ENCODE data around the gene TMEM44.

TMEM44 gene

GRCh38 chr3:194618858-194619608, 14.2 kb downstream of the TMEM44 start:
- H3K9me3 ChIP-seq (ENCODE audit: insufficient read depth, low read length), result no peaks in the 10 kb centered on the region
- H3K9ac ChIP-seq (ENCODE audit: low read length), result no peak overlapping the region
- no peak overlapping the region for H2AFZ ChIP-seq (ENCODE audit: low read depth, low read length)

GRCh38 chr3:194617827-194618226, 15.4 kb downstream of the TMEM44 start:
- H3K4me2 ChIP-seq (ENCODE audit: low read length), result no peak overlapping the region
- H2AFZ ChIP-seq (ENCODE audit: low read depth, low read length), result no peak overlapping the region
- no peak for TF ChIP-seq EZH2phosphoT487 (IDR thresholded peaks at IDR 0.05; ENCODE audit: low read depth)
- TF ChIP-seq, protein P1, sequence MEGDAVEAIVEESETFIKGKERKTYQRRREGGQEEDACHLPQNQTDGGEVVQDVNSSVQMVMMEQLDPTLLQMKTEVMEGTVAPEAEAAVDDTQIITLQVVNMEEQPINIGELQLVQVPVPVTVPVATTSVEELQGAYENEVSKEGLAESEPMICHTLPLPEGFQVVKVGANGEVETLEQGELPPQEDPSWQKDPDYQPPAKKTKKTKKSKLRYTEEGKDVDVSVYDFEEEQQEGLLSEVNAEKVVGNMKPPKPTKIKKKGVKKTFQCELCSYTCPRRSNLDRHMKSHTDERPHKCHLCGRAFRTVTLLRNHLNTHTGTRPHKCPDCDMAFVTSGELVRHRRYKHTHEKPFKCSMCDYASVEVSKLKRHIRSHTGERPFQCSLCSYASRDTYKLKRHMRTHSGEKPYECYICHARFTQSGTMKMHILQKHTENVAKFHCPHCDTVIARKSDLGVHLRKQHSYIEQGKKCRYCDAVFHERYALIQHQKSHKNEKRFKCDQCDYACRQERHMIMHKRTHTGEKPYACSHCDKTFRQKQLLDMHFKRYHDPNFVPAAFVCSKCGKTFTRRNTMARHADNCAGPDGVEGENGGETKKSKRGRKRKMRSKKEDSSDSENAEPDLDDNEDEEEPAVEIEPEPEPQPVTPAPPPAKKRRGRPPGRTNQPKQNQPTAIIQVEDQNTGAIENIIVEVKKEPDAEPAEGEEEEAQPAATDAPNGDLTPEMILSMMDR (IDR thresholded peaks at IDR 0.05; ENCODE audit: low read depth, low read length), result no peak
- no peak overlapping the region for H3K9ac ChIP-seq (ENCODE audit: low read length)
- no peaks in the 10 kb centered on the region for H3K79me2 ChIP-seq (ENCODE audit: low read length)
- H3K9me3 ChIP-seq (ENCODE audit: insufficient read depth, low read length), result no peaks in the 10 kb centered on the region
- H3K4me3 ChIP-seq (ENCODE audit: low read length), result no peak overlapping the region
- no peaks in the 10 kb centered on the region for H3K27me3 ChIP-seq (ENCODE audit: low read depth, low read length)
- no peaks in the 10 kb centered on the region for H3K4me1 ChIP-seq (ENCODE audit: low read length)
- no peaks in the 10 kb centered on the region for H4K20me1 ChIP-seq (ENCODE audit: insufficient read depth, low read length)
- no peak overlapping the region for H3K27ac ChIP-seq (ENCODE audit: low read length)
- H3K36me3 ChIP-seq (replicated peaks; ENCODE audit: low read depth, low read length), result no peaks in the 10 kb centered on the region

More at GRCh38 chr3:194618858-194619608, 14.2 kb downstream of the TMEM44 start:
- Histone ChIP-seq H3K4me2 (ENCODE audit: low read length) (no peak overlapping the region), H4K20me1 (ENCODE audit: insufficient read depth, low read length) (no peaks in the 10 kb centered on the region), H3K4me3 (ENCODE audit: low read length) (no peak overlapping the region), H3K27ac (ENCODE audit: low read length) (no peak overlapping the region), H3K36me3 (replicated peaks; ENCODE audit: low read depth, low read length) (no peaks in the 10 kb centered on the region), H3K27me3 (ENCODE audit: low read depth, low read length) (no peaks in the 10 kb centered on the region), H3K4me1 (ENCODE audit: low read length) (no peaks in the 10 kb centered on the region), H3K79me2 (ENCODE audit: low read length) (no peaks in the 10 kb centered on the region)
- TF ChIP-seq EZH2phosphoT487 (IDR thresholded peaks at IDR 0.05; ENCODE audit: low read depth), result no peak
- TF ChIP-seq, protein P1 (IDR thresholded peaks at IDR 0.05; ENCODE audit: low read depth, low read length), result no peak

DNA sequence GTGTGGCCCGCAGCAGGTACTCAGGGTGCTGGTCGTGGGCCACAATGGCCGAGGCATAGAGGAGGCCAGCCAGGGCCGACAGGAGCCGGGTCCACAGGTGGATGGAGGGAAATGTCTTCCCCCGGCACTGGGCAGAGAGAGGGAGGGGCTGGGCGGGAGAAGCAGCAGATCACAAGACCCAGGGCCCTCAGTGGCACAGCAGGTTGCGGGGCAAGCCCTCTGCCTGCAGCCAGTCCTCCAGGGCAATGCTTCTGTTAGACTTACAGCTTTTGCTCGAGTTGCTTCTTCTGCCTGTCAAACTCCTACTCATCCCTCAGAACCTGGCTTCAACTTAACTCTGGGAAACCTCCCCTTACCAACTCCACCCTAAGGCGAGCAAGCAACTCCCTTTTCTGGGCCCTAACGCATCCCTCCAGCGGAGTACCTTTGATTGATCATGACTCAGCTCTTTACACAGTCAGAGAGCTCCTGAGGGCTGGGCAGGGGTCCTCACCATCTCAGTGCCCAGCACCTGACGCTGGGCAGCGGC, 16.0 kb downstream of the TMEM44 start:
- Histone ChIP-seq H3K4me3 (ENCODE audit: low read length) (no peak overlapping the region), H3K79me2 (ENCODE audit: low read length) (no peaks in the 10 kb centered on the region), H3K27me3 (ENCODE audit: low read depth, low read length) (no peaks in the 10 kb centered on the region), H4K20me1 (ENCODE audit: insufficient read depth, low read length) (no peaks in the 10 kb centered on the region), H3K27ac (ENCODE audit: low read length) (no peak overlapping the region), H2AFZ (ENCODE audit: low read depth, low read length) (no peak overlapping the region), H3K4me1 (ENCODE audit: low read length) (no peaks in the 10 kb centered on the region), H3K4me2 (ENCODE audit: low read length) (no peak overlapping the region), H3K9me3 (ENCODE audit: insufficient read depth, low read length) (no peaks in the 10 kb centered on the region), H3K9ac (ENCODE audit: low read length) (no peak overlapping the region), H3K36me3 (replicated peaks; ENCODE audit: low read depth, low read length) (no peaks in the 10 kb centered on the region)
- TF ChIP-seq EZH2phosphoT487 (IDR thresholded peaks at IDR 0.05; ENCODE audit: low read depth), result no peak
- TF ChIP-seq, protein P1 (IDR thresholded peaks at IDR 0.05; ENCODE audit: low read depth, low read length), result no peak

DNA sequence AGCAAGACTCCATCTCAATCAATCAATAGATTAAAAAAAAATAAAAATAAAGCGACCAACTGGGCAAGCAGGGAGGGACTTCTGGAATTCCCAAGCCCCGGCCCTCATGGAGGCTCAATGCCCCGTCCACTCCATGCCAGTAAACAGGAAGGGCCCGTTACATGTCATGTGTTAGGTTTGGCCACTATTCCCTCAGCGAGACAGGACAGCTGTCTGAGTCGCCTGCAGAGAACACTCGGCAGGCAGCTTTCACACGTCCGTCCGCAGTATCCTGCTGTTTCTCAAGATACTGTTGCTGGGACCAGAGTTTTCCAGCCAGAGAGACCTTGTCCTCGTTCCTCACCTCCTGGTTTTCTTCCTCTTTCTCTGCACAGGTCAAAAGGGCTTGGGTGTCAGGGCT, 18.0 kb downstream of the TMEM44 start:
- H3K36me3 ChIP-seq (replicated peaks; ENCODE audit: low read depth, low read length), result no peaks in the 10 kb centered on the region
- no peaks in the 10 kb centered on the region for H3K9me3 ChIP-seq (ENCODE audit: insufficient read depth, low read length)
- H3K27me3 ChIP-seq (ENCODE audit: low read depth, low read length), result no peaks in the 10 kb centered on the region
- H2AFZ ChIP-seq (ENCODE audit: low read depth, low read length), result no peak overlapping the region
- no peak overlapping the region for H3K27ac ChIP-seq (ENCODE audit: low read length)
- no peaks in the 10 kb centered on the region for H3K4me1 ChIP-seq (ENCODE audit: low read length)
- no peak overlapping the region for H3K4me2 ChIP-seq (ENCODE audit: low read length)
- no peaks in the 10 kb centered on the region for H3K79me2 ChIP-seq (ENCODE audit: low read length)
- no peaks in the 10 kb centered on the region for H4K20me1 ChIP-seq (ENCODE audit: insufficient read depth, low read length)
- no peak overlapping the region for H3K4me3 ChIP-seq (ENCODE audit: low read length)
- no peak overlapping the region for H3K9ac ChIP-seq (ENCODE audit: low read length)
- TF ChIP-seq EZH2phosphoT487 (IDR thresholded peaks at IDR 0.05; ENCODE audit: low read depth), result no peak
- TF ChIP-seq, protein P1 (IDR thresholded peaks at IDR 0.05; ENCODE audit: low read depth, low read length), result no peak
